Vagina (tissue), 2 donors: ENCODE data around the gene HECW1.

Experiments used
- POLR2AphosphoS5 ChIP-seq, 2 donors: sonication (generic); formaldehyde crosslinking; IDR thresholded peaks; one replicate each; pipeline ENCODE4 v1.9.0; 2017; ENCODE audit warnings: antibody characterized with exemption in 2 of 2, mild to moderate bottlenecking in 2 of 2, low read depth in 1 of 2; ENCODE audit not compliant: insufficient read depth in 1 of 2
- TF ChIP-seq, protein P1 (sequence below), 3 experiments: fragments of 450-650 bp in 2 of 3; fragments of 200-600 bp in 1 of 3; sonication (generic) in 1 of 3; IDR thresholded peaks; one replicate each; pipeline ENCODE4 v1.5.1; 2017 to 2019; ENCODE audit warnings: antibody characterized with exemption in 3 of 3, mild to moderate bottlenecking in 2 of 3, moderate library complexity in 2 of 3

DNA sequence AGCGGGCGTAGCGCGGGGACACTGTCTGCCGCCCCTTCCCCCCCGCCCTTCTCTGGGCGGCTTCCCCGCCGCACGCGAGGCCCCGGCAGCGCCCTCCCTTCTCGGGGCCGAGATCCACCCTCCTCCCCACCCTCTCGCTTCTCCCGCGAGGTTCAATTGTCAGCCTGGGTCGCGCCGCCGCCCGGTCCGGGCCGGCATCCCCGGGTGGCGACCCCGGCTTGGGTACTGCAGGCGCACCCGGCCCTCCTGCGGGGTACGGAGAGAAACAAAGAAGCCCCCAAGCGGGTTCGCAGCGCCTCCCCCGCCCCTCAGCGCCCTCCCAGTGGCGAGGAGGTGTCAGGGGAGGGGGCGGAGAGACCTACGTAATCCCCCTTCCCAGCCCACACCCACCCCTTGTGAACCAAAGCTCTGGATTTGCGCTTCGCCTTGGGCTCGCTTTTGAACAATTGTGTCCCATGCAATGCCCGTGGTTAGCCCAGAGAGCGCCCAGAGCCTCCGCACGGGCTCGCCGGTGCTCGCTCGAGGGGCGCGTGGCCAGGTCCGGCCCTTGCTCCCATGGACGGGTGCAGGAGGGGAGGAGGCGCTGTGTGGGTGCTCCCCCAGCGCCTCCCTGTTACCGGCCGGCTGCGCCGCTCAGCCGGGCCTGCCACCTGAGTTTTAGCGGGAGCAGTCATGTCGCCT, 634 bp downstream of the HECW1 start:
- TF ChIP-seq, protein P1, sequence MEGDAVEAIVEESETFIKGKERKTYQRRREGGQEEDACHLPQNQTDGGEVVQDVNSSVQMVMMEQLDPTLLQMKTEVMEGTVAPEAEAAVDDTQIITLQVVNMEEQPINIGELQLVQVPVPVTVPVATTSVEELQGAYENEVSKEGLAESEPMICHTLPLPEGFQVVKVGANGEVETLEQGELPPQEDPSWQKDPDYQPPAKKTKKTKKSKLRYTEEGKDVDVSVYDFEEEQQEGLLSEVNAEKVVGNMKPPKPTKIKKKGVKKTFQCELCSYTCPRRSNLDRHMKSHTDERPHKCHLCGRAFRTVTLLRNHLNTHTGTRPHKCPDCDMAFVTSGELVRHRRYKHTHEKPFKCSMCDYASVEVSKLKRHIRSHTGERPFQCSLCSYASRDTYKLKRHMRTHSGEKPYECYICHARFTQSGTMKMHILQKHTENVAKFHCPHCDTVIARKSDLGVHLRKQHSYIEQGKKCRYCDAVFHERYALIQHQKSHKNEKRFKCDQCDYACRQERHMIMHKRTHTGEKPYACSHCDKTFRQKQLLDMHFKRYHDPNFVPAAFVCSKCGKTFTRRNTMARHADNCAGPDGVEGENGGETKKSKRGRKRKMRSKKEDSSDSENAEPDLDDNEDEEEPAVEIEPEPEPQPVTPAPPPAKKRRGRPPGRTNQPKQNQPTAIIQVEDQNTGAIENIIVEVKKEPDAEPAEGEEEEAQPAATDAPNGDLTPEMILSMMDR (IDR thresholded peaks at IDR 0.05) = no peak
- TF ChIP-seq POLR2AphosphoS5 (IDR thresholded peaks at IDR 0.05; ENCODE audit: insufficient read depth in 1 of 2, low read depth in 1 of 2) = no peak
